ENCODE measurements around the gene GPR84. TPM values are rescaled to one million over a fixed set of nuclear protein-coding genes. Genes with fewer than 3 reads are reported as not detected.

The GPR84 gene
- total and polyA plus RNA-seq, 2 of the 13 experiments (the other 11 are each of a cell fraction or from before 2014, with no cell fraction given), result not detected

DNA sequence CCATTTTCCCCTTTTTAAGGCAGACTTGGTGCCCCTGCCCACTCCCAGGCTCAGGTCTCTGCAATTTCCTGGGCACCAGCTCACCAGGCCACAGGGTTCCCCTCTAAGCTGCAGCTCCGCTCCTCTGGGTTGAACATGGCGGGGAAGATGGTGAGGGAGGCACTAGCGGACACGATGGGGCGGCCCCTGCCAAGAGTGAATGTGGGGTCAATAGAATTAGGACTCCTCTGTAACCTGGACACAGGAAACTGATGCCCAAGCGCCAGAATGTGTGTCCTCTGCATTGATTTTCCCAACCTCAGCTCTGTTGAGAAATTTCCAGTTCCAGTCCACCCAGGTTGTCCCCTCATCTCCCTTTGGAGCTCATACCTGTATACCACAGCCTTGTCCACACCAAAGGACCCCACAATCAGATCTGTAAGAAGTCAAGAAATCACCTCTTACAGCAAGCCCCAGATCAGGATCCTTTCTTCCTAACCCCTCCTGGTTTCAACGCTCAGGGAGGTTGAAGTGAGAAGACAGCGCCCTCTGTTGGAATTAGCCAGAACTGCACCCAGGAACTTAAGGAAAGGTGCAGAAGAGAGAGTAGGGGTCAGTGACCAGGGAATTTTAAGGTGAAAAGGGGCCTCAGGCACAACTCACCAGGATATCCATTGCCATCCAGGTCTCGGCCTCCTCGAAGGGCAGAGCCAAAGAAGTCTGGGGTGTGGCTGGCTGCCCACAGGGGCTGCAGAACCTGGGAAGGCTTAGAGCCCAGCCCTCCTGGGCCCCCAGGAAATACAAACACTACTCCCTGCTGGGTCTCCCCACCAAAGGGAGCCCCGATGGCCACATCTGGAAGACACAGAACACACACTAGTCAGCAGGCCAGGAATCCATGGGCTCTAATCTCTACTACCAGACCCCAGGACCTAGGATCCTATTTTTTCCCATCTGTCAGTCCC lies 40.0 kb upstream of the GPR84 start:
- Histone ChIP-seq H3K27ac (ENCODE audit: extremely low read length, insufficient read depth, low read length) (no peak overlapping the region), H4K20me1 (ENCODE audit: insufficient read depth, low read length) (no peaks in the 10 kb centered on the region), H3K4me1 (ENCODE audit: insufficient read depth, low read length) (no peaks in the 10 kb centered on the region), H3K9me3 (ENCODE audit: low read length) (no peaks in the 10 kb centered on the region), H3K79me2 (ENCODE audit: insufficient read depth, low read length) (no peaks in the 10 kb centered on the region), H2AFZ (ENCODE audit: low read length) (no peak overlapping the region), H3K4me2 (ENCODE audit: low read depth, low read length) (no peak overlapping the region), H3K9ac (ENCODE audit: insufficient read depth, low read depth, low read length) (no peak overlapping the region), H3K36me3 (replicated peaks in 1 of 2; ENCODE audit: control insufficient read depth in 1 of 2, insufficient read depth in 2 of 2, low read length in 2 of 2) (no peaks in the 10 kb centered on the region), H3K4me3 (replicated peaks in 1 of 3; ENCODE audit: insufficient read depth in 1 of 3, low read depth in 2 of 3, low read length in 3 of 3) (no peak overlapping the region), H3K27me3 (ENCODE audit: control insufficient read depth in 1 of 2, insufficient read depth in 2 of 2, low read length in 2 of 2) (peaks cover 0 to 3% of the 10 kb centered on the region in 2 experiments; a peak in 2 of 5 replicates)
- ATAC-seq (peak; percentile 69), DNase-seq (ENCODE audit: low spot score) (peak; percentile 40), FAIRE-seq (peak; percentile 43)
- ChIA-PET CTCF (ENCODE audit: low intra/inter-chr PET ratio, low total read pairs) (interaction anchor here (1.4 kb wide), 1 partner anchor 10 kb away, joined by 3 read pairs; no protein-coding TSS in a partner anchor), POLR2A (no interaction called here)
- intact Hi-C loops (cut with micrococcal nuclease; ENCODE audit: unreplicated experiment), result no loop called here
- in situ Hi-C loops (cut with HindIII; ENCODE audit: extremely low pct_ligation_motif_present, low pct_unique_long_range_greater_than_20kb), result loop anchor here (5.0 kb wide), 1 partner anchor 33 kb away; no protein-coding TSS in a partner anchor
- 34% methylated on average over 10 of the region's 11 CpGs for WGBS (ENCODE audit: low lambda C conversion rate)
- BruUV-seq (replicated peaks), result no TSS peak
- TF ChIP-seq SMC3 (IDR thresholded peaks at IDR 0.05; ENCODE audit: low read length) (peak; percentile 17; the same call in 1 of the 2 replicates), ZNF224 (CRISPR knock-in tag; IDR thresholded peaks at IDR 0.05) (no peak), CC2D1A (CRISPR knock-in tag; IDR thresholded peaks at IDR 0.05) (no peak), JUND (CRISPR knock-in tag; IDR thresholded peaks at IDR 0.05) (no peak), MTA1 (CRISPR knock-in tag; IDR thresholded peaks at IDR 0.05; ENCODE audit: borderline replicate concordance) (no peak), RARA (CRISPR knock-in tag; IDR thresholded peaks at IDR 0.05) (no peak), ZNF652 (CRISPR knock-in tag; IDR thresholded peaks at IDR 0.05; ENCODE audit: borderline replicate concordance, low read depth) (no peak), ZNF160 (CRISPR knock-in tag; IDR thresholded peaks at IDR 0.05) (no peak), ZNF24 (IDR thresholded peaks at IDR 0.05) (no peak), SMAD9 (CRISPR knock-in tag; IDR thresholded peaks at IDR 0.05) (no peak), XRCC5 (optimal IDR thresholded peaks at IDR 0.05; ENCODE audit: low read length) (peak; percentile 51), ZNF501 (CRISPR knock-in tag; IDR thresholded peaks at IDR 0.05) (no peak), ZNF629 (CRISPR knock-in tag; conservative IDR thresholded peaks at IDR 0.05) (no peak), LCORL (IDR thresholded peaks at IDR 0.05) (no peak), LCORL (CRISPR knock-in tag; IDR thresholded peaks at IDR 0.05) (no peak), RAD51 (IDR thresholded peaks at IDR 0.05; ENCODE audit: borderline replicate concordance) (no peak), GFI1 (CRISPR knock-in tag; IDR thresholded peaks at IDR 0.05; ENCODE audit: borderline replicate concordance) (no peak), ZNF780A (CRISPR knock-in tag; IDR thresholded peaks at IDR 0.05) (no peak), RAD21 (CRISPR knock-in tag; IDR thresholded peaks at IDR 0.05) (no peak), NR1H2 (CRISPR knock-in tag; IDR thresholded peaks at IDR 0.05; ENCODE audit: borderline replicate concordance, low read depth) (no peak)
- TF ChIP-seq, protein P1, sequence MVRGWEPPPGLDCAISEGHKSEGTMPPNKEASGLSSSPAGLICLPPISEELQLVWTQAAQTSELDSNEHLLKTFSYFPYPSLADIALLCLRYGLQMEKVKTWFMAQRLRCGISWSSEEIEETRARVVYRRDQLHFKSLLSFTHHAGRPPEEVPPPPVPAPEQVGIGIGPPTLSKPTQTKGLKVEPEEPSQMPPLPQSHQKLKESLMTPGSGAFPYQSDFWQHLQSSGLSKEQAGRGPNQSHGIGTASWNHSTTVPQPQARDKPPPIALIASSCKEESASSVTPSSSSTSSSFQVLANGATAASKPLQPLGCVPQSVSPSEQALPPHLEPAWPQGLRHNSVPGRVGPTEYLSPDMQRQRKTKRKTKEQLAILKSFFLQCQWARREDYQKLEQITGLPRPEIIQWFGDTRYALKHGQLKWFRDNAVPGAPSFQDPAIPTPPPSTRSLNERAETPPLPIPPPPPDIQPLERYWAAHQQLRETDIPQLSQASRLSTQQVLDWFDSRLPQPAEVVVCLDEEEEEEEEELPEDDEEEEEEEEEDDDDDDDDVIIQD (CRISPR knock-in tag; IDR thresholded peaks at IDR 0.05; ENCODE audit: low read depth), result no peak
- TF ChIP-seq, protein P2, sequence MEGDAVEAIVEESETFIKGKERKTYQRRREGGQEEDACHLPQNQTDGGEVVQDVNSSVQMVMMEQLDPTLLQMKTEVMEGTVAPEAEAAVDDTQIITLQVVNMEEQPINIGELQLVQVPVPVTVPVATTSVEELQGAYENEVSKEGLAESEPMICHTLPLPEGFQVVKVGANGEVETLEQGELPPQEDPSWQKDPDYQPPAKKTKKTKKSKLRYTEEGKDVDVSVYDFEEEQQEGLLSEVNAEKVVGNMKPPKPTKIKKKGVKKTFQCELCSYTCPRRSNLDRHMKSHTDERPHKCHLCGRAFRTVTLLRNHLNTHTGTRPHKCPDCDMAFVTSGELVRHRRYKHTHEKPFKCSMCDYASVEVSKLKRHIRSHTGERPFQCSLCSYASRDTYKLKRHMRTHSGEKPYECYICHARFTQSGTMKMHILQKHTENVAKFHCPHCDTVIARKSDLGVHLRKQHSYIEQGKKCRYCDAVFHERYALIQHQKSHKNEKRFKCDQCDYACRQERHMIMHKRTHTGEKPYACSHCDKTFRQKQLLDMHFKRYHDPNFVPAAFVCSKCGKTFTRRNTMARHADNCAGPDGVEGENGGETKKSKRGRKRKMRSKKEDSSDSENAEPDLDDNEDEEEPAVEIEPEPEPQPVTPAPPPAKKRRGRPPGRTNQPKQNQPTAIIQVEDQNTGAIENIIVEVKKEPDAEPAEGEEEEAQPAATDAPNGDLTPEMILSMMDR (CRISPR knock-in tag; IDR thresholded peaks at IDR 0.05), result peak; percentile 67
- TF ChIP-seq, protein P3, sequence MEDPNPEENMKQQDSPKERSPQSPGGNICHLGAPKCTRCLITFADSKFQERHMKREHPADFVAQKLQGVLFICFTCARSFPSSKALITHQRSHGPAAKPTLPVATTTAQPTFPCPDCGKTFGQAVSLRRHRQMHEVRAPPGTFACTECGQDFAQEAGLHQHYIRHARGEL (CRISPR knock-in tag; IDR thresholded peaks at IDR 0.05), result no peak
